Amniotic epithelial cell (primary cell): Measurements from ENCODE around the gene DPYSL4.

Experiments
- DNase-seq: peaks from one replicate; pipeline ENCODE4 v3.0.0-alpha.2; 2010; ENCODE audit warnings: low read depth

The DPYSL4 gene

DNA sequence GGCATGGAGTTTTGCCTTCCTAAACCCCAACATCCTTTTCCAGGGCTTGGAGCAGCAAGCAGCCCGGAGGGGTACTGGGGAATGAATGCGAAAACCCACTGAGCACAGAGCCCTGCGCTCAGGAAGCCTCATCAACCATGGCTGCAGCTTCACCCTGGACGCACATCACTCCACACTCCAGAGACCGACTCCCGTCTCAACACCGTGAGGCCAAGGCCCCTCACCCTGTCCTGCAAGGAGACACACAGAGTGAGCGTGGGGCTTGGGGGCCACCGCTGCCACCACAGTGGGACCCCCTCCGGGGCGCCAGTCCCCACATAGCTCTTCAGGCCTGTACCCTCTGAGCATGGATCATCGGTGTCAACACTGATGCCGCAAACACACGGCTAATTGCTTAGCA, 41.9 kb downstream of the DPYSL4 start:
- no peak for DNase-seq

DNA sequence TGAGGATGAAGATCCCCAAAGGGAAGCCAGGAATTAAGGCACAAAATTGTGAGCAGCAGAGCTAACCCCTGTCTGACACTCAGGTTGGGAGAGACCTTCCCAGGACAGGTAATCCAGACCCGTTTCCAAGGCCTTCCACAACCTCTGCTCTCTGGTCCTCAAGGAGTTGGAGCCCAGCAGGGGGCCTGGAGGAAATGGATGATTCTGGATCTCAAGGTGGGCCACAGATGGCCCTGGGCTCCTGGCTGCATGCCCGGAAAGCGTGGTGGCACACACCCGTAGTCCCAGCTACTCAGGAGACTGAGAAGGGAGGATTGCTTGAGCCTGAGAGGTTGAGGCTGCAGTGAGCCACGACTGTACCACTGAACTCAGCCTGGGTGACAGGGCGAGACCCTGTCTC, 42.3 kb downstream of the DPYSL4 start:
- no peak for DNase-seq

DNA sequence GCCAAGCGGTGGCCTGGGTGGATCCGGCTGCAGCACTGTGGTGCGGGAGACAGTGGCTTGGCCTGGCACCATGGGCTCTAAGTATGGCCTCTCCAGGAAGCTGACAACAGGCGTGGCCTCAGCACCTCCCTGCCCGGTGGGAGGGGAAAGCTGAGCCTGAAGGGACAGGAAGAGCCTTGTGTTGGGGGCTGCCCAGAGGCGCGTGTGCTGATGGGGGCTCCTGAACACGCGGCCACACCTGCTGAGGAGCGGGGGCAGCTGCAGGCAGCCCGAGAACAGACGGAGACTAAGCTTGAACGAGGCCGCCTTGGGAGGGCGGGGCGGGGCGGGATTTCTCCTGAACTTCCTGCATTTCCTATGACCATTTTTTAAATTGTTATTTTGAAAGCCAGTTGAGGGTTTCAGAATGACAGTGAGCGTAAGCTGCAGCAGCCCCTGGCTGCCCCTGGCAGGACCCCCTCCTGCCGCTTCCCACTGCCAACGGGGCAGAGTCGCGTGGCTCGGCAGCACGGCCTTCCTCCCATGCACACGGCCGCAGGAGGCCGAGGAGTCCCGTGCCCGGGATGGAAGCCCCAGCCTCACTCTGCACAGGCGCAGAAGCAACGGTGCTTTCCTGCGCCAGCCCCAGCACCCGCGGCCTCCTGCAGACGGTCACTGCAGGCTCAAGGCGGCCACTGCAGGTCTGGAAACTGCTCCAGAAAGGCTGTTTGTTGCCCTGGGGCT, 43.2 kb downstream of the DPYSL4 start:
- peak; percentile 31 for DNase-seq

DNA sequence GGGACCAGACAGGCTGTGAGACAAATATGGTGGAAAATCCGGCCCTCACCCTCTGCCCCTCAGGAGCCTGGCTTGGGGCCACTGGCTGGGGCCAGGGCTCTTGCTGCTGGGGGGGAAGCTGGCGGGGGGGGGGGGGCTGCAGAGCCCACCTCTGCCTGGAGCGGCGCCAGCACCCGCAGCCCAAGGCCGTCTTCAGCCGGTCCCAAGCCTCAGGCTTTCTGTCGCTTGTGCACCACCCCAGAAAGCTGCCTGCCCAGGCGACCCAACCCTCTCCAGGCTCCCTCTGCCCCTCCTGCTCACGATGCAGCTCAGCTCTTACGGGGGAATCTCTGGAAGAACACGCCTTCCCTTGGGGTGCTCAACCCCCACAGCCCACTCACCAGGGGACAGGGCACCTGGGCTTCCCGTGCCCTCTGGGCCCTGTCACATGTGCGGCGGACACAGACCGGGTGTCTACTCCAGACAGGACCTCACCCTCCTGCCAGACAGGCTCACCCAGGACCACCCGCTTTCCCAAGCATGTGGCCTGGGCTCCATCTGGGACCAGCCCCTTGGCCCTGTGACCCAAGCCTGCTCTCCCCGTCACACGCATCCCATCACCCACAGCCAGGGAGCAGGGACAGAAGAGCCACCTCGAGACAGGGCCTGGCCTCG, 43.9 kb downstream of the DPYSL4 start:
- no peak for DNase-seq

DNA sequence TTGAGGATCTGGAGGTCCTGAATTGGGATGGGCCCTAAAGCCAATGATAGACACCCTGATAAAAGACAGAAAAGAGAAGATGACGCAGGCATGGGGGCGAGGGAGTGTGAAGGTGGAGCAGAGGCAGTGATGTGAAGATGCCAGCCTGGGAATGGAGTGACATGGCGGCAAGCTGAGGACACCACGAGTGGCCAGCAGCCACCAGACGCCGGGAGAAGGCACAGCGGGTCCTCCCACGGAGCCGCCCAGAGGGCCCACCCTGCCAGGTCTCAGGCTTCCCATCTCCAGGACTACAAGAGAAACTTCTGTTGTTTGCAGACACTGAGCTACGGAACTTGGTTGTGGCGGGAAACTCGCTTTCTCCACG, 44.9 kb downstream of the DPYSL4 start:
- DNase-seq = no peak

DNA sequence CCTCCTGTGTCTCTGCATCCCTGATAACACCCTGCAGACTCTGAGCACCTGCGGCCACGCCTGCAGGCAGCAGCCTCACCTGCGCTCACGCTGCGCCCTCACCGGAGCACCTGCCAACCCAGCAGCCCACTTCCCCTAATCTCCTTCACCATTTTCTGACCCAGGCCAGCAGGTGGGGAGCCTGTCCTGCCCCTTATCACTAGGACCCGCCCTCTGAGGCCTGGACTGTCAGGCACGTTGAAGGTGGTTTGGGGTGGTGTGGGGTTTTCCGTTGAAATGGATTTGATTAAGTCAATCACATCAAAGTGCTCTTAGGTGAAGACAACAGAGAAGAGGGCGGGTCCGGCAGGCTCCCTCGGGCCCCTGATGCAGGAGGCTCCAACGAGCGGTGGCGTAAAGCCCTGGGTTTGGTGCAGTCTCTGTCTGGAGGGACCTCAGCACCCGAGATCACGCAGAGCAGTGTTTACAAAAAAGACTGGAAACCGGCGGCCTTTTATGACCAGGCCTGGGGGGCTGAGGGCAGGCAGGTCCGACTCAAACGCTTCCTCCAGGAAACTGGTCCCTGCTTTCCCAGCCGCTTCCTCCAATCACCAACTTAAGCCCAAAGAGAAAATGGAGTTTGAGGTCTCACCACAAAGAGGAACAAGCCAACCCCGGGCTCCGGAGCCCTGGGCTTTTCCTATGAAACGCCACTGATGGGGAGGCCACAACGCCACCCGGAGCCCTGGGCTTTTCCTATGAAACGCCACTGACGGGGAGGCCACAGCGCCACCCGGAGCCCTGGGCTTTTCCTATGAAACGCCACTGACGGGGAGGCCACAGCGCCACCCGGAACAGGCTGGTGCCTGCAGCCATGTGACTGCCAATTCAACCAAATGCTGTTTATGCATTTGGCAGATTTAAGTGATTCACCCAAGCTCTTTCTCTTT, 45.5 kb downstream of the DPYSL4 start:
- no peak for DNase-seq

DNA sequence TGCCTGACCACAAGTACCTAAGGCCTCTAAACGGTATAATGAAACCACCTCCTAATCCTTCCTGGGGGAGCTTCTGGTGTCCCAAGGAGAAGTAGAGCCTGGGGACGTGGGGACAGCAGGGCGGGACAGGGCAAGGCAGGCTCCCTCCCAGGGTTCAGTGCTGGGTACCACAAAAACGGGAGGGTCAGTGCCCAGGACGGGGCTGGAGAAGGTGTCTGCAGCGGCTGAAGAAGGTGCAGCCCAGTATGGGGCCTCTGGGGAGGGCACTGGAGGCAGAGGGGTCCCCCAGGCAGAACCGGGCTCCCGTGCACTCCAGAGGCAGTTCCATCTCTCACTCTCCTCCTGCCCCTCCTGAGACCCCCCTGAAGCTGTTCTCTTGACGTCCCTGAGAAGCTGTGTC, 46.2 kb downstream of the DPYSL4 start:
- DNase-seq = no peak

DNA sequence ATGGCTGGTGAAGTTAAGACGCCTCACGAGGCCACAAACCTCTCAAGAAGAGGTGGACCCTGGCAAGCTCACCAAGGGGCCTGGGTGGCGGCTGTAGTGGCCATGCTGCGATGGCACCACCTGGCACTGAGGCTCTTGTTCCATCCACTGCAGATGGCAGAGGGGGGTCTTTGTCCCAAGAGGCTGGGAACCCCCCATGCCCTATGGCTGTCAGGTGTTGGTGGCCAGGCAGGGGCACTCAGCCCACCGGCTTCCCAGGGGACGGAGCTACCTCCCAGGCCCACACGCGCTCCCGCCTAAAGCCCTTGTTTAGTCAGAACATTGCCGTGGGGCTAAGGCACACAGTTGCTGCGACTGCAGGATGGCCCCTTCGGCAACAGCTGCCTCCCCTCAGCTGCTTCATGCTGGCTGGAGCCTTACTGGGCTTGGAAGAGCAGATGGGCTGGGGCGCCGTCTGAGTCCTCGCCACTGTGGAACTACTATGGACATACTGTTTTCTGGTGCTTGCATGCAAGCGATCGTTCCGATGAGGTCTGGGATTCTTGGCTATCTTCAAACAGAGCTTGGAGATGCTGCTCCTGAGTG, 46.8 kb downstream of the DPYSL4 start:
- no peak for DNase-seq

DNA sequence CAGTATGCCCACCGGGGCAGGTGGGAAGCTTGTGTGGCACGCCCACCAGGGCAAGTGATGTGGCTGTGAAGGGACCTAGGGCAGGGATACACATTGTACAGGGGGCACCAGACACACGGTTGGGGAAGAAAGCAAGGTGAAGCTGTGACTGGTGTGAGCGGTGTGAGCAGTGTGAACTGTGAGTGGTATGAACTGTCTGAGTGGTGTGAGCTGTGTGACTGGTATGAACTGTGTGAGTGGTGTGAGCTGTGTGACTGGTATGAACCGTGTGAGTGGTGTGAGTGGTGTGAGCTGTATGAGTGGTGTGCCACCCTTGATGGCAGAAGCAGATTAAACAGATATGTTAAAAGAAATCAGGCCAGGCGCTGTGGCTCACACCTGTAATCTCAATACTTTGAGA, 48.1 kb downstream of the DPYSL4 start:
- no peak for DNase-seq

DNA sequence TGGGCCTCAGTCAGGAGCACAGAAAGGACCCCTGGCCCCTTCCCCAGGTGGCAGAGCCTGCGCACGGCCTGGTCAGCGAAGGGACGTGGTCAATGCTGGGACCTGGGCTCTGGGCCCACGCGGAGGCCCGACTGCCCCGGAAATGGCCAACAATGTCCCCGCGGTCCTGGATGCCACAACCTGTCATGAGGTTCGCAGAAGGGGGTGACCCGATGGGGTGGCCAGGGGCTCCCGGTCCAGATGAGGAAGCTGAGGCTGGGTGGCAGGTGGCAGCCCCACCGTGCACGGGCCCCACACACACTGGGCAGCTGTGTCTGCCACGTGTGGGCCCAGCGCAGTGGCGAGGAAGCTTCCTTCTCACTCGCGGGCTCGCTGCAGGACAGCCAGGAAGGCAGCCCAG, 49.4 kb downstream of the DPYSL4 start:
- DNase-seq = no peak

DNA sequence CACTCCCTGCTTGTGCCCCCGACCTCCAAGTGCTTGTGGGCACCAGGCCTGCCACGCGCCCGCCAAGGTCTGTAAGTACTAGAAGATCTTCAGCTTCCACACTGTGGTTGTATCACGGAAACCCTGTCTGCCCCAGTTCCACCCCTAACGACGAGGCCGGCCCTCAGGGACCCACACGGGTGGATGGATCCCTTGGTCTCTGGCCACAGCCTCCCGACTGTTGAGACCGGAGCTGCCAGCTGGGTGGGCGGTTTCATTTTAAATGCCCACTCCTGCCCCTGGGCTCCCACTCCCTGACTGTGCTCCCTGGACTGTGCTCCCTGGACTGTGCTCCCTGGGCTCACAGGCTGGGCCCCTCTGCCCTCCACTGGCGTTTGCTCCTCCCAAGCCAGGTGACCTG, 50.1 kb downstream of the DPYSL4 start:
- DNase-seq = no peak

DNA sequence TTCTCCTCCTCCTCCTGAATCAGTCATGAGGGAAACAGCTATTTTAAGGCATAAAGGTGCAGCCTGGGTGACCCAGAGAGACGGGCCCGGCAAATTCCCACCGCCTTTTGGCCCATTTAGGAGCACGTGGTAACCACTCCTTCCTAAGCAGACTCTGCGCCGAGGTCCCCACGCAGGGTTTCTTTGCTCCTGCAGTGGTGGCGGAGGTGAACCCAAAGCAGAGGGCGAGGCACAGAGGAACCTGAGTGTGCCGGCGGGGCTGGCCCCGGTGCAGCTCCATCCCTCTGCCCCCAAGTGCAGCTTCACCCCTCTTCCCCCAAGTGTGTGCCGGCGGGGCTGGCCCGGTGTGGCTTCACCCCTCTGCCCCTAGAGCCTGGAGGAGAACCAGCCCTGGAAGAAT, 50.6 kb downstream of the DPYSL4 start:
- no peak for DNase-seq

DNA sequence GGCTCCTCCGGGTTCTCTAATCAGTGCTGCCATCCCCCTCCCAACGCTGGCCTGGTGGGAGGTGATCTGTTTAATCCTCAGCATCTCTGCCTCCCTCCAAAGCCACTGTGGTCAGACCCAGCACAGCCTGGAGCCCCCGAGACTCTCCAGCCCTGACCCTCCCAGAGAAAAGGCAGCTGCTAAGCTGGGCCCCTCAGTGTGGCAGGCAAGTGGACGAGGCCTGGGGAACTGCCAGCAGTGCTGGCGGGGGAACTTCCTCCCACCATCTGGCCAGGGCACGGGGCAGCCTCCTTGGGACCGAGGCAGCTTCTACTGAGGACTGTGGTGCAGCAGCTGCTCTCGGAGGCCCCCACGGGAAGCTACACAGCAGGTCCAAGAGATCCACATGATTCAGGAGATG, 51.1 kb downstream of the DPYSL4 start:
- no peak for DNase-seq

DNA sequence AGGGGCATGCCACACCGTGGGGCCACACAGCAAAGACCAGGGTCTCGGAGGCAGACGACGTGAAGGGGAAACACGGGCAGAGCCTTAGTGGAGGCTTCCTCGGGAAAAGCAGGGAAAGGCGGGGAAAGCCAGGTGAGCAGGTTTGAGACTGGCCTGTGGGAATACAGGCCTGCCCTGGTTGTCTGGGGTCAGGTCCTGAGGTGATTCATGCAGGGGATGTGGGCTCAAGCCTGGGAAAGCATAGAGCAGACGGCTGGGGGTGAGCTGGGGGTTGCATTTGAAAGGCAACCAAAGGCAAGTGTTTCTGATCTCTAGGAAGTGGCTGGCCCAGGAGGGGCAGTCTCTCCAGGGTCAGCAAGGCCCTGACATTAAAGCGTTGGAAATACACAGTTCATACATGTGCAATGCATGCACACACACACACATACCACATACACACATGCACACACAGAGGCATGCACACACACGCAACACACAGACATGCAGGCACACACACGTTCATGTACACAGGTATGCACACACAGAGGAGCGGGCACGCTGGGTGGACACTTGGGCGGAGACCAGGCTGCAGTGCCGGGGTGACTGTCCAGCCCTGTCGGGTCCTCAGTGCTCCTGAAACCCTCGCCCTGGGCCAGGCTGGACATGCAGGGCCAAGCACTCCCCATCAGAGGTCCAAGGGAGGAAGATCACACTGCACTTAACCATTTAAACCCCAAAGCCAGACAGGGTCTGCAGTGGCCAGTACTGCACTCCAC, 51.8 kb downstream of the DPYSL4 start:
- DNase-seq = no peak

DNA sequence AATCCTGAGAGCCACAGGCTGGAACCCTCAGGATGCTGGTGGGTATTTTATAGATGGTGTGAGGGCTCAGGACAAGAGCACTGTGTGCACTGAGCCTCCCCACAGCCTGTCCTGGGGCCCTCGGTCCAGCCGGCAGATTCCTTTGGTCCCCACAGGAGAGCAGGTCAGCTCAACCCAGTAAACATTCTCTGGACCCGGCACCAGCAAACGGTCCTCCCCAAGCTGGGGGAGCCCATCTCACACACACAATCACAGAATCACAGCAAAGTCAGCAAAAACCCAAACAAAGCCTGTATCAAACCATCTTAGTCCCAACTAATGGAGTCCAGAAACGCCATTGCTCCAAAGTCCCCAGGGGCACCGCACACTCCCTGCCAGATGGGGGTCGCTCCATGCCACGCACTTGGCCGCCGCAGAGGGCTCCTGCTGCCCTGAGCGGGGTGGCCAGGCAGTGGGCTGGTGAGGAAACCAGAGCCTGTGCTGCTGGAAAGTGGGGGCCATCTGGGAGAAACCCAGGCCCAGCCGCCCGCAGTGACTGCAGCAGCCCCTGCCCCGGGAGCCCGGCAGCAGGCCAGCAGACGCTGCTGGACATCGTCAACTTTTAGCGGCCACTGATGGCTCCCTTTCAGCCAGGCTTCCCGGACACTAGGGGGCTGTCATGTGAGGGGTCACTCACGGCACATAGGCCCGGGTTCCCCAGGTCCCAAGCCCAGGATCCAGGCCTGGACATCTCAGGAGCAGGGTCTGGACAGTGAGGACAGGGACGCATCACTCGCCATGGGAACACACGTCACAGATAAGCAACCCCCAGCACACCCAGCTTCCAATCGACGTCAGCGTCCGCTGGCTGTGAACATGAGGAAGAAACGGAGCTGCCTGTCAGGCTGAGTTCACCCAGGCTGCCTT, 52.6 kb downstream of the DPYSL4 start:
- DNase-seq = peak; percentile 9

DNA sequence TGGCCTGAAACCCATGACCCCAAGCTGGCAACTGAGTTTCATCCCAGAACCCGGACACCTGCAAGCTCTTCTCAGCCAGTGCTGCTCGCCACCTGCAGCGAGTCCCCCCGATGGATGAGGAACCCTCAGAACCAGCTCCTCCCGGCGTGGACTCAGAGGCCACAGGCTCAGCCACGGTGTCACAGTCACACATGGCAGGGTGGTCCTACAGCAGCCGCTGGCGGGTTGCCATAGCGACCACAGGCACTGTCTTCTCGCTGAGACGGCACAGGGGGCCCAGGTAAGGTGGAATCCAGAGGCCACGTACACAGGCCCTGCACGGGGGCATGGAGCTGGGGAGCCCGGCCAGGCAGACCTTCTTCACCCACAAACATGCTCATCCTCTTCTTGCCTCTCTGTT, 53.4 kb downstream of the DPYSL4 start:
- DNase-seq = no peak

DNA sequence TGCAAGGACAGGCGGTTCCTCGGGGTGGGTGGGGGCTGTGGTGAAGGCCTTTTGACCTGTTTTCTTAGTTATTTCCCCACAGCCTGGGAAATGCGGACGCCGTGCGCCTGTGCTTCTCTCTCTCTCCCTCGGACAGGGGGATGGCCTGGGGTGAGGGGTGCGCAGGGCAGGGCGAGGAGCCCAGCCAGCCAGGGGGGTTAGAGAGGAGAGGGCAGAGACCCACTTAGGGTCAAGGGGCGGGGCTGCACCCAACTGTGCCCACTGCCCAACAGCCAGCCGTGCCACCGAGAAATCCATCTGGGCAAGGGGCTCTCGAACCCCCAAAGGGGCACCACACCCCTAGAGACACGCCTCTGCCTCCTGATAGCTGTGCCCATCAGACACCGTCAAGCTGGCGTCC, 53.8 kb downstream of the DPYSL4 start:
- DNase-seq = no peak

DNA sequence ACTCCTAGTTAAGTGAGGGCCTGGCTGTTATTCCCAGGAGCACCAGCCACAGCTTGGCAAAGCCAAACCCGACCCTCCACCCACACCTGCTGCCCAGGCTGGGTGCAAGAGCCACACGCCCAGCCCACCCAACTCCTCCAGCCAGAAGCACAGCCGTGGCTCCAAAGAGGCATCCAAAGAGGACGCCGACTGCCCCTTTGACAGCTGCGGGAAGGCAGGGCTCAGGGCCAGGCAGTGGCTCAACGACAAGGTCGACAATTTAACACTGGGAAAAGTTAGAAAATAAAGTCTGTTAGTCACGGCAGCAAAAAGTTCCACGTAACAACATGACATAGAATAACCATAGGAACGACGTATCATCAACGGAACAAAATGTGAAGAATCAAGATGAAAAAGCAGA, 54.3 kb downstream of the DPYSL4 start:
- DNase-seq = no peak

DNA sequence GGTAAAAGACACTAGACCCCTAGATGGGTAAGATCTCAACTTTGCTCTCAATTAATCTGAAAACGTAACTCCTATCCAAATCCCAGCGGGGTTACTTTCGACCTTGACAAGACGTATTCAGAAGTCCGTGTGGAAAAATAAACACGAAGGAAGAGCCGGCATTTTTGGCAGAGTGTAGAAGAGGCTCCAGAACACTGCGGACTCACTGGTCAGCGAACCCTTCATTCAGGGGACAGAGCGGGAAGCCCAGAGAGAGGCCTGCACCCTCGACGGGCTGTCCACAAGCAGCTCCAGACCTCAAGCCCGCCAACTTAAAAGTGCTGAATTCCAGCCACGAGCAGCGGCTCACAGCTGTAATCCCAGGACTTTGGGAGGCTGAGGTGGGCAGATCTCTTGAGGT, 54.7 kb downstream of the DPYSL4 start:
- no peak for DNase-seq

DNA sequence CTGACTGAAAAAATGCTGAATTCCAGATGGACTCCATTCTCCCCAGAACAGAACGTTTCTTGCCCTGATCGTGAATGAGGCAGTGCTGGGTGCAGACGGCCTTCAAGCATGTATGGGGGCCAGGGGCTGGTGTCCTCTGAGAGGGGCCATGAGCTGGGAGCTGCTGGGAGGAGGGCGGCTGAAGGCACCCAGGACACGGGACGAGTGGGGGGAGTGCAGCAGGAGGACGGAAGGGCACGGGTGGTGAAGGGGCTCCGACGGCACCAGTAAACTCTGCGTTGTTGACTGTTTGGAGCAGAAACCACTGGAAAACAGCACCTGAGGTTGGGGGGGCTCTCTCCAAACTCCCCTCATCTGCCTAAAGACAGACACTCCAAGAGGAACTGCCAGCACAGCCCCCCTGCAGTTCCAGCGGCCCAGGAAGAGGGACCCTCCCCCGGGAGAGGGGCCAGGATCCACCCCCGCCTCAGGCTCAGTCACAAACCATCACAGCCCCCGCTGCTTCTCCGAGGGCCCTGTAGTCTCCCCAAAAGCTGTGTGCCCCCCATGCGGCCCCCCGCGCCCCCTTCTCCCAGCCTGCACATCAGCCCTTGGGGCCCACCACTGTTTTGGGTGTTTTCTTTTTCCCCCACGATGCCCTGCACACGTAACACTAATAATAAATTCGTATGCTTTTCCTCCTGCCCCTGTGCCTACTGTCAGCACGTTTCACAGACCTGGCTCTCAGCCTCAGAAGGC, 55.5 kb downstream of the DPYSL4 start:
- DNase-seq = no peak
